Right lobe of liver (tissue), 4 donors: ENCODE data around the gene RBM33.

Source experiments
- POLR2A ChIP-seq: fragments of 450-650 bp; IDR thresholded peaks from one replicate; pipeline ENCODE4 v1.6.1; 2017; ENCODE audit warnings: antibody characterized with exemption, mild to moderate bottlenecking
- TF ChIP-seq, protein P1 (sequence below), 4 donors: fragments of 200-600 bp in 3 of 4; fragments of 450-650 bp in 1 of 4; IDR thresholded peaks; one replicate each; pipeline versions ENCODE4 v1.5.1 to v1.8.0; 2016 to 2022; ENCODE audit warnings: antibody characterized with exemption in 4 of 4, mild to moderate bottlenecking in 2 of 4
- donor health status: DM: no; HTN: no; CAD: no.
- donor health status: DM: no; HTN: no; CAD: no.
- donor health status: DM: no; HTN: yes; CAD: no.

DNA sequence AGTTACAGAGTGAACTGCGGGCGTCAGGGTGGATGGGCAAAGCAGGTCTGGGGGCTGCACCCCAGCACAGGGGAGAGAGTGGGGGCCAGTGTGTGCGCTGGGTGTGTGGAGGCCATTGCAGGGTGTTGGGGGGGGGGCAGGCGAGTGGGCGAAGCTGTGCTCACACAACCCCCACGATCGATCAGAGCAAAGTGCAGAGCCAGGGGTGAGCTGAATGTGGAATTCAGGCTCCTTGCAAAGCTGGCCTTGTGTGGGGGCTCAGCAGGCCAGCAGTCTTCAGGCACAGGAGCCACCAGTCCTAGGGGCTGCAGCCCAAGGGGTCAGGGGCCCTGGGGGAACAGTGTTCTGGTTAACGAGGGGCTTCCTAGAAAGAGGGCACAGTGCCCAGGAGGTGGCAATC lies 168.7 kb downstream of the RBM33 start:
- TF ChIP-seq POLR2A = no peak
- TF ChIP-seq, protein P1, sequence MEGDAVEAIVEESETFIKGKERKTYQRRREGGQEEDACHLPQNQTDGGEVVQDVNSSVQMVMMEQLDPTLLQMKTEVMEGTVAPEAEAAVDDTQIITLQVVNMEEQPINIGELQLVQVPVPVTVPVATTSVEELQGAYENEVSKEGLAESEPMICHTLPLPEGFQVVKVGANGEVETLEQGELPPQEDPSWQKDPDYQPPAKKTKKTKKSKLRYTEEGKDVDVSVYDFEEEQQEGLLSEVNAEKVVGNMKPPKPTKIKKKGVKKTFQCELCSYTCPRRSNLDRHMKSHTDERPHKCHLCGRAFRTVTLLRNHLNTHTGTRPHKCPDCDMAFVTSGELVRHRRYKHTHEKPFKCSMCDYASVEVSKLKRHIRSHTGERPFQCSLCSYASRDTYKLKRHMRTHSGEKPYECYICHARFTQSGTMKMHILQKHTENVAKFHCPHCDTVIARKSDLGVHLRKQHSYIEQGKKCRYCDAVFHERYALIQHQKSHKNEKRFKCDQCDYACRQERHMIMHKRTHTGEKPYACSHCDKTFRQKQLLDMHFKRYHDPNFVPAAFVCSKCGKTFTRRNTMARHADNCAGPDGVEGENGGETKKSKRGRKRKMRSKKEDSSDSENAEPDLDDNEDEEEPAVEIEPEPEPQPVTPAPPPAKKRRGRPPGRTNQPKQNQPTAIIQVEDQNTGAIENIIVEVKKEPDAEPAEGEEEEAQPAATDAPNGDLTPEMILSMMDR (IDR thresholded peaks at IDR 0.05) = no peak
